Mammary epithelial cell (primary cell): ENCODE data around the gene LSMEM2.
"Not testable (repeated sequence)": the region's sequence is repeated elsewhere in the genome, so short reads cannot be mapped to it uniquely, and the experiment has no call there.

Experiments used
- EZH2 ChIP-seq: IDR thresholded peaks from 2 replicates; pipeline ENCODE4 v1.6.1; 2012; ENCODE audit warnings: low read length, inconsistent platforms, borderline replicate concordance
- TF ChIP-seq, protein P1 (sequence below), 2 donors: IDR thresholded peaks in 1 of 2; conservative IDR thresholded peaks in 1 of 2; 2 replicates each; pipeline ENCODE4 v1.5.1; 2011 to 2012; ENCODE audit warnings: inconsistent platforms in 2 of 2, low read length in 2 of 2, mild to moderate bottlenecking in 2 of 2, control low read depth in 1 of 2, low read depth in 1 of 2; ENCODE audit not compliant: insufficient read depth in 1 of 2; ENCODE audit errors: extremely low read depth in 1 of 2

DNA sequence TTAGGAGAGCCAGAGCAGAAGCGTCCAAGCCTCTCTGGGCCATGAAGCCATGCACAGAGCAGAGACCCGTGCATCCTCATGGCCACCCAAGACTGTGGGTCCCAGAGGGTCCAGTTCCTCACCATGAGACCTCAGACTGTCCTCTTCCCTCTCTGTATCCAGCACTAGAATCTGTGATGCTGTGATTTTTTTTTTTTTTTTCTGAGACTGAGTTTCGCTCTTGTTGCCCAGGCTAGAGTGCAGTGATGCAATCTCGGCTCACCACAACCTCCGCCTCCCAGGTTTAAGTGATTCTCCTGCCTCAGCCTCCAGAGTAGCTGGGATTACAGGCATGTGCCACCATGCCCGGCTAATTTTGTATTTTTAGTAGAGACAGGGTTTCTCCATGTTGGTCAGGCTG lies 34.1 kb upstream of the LSMEM2 start:
- TF ChIP-seq, protein P1, sequence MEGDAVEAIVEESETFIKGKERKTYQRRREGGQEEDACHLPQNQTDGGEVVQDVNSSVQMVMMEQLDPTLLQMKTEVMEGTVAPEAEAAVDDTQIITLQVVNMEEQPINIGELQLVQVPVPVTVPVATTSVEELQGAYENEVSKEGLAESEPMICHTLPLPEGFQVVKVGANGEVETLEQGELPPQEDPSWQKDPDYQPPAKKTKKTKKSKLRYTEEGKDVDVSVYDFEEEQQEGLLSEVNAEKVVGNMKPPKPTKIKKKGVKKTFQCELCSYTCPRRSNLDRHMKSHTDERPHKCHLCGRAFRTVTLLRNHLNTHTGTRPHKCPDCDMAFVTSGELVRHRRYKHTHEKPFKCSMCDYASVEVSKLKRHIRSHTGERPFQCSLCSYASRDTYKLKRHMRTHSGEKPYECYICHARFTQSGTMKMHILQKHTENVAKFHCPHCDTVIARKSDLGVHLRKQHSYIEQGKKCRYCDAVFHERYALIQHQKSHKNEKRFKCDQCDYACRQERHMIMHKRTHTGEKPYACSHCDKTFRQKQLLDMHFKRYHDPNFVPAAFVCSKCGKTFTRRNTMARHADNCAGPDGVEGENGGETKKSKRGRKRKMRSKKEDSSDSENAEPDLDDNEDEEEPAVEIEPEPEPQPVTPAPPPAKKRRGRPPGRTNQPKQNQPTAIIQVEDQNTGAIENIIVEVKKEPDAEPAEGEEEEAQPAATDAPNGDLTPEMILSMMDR (conservative IDR thresholded peaks at IDR 0.05 in 1 of 2, IDR thresholded peaks at IDR 0.05 in 1 of 2; ENCODE audit: extremely low read depth in 1 of 2, insufficient read depth in 1 of 2, low read depth in 1 of 2, low read length in 2 of 2) = not testable (repeated sequence)
- not testable (repeated sequence) for TF ChIP-seq EZH2
